ENCODE measurements around the gene GUCY1A1. TPM values are rescaled to one million over a fixed set of nuclear protein-coding genes. Genes with fewer than 3 reads are reported as not detected.

The GUCY1A1 gene
- total RNA-seq, 1 experiment from 2014 or later, result not detected

DNA sequence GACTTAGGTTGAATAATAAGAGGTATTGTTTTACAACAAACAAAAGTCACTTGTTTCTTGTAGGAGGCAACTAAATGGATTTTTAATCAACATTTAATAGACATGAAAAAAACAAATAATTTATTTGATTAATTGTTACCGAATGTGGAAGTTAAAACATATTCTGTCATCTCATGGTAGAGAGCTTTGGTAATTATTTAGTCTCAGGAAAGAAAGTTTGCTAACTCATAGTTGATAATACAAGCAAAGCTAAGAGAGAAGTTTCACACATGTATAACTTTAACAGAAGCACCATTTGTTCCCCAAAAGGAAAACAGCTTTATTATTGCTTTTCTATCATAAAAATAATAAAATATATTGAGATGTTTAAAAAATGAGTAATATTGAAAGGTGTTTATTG is 44.9 kb downstream of the GUCY1A1 start:
- Histone ChIP-seq H4K20me1 (ENCODE audit: insufficient read depth) (no peaks in the 10 kb centered on the region), H3K79me2 (ENCODE audit: insufficient read depth, low read length) (no peaks in the 10 kb centered on the region), H3K9me3 (ENCODE audit: control insufficient read depth in 1 of 2, insufficient read depth in 1 of 2, low read depth in 1 of 2, low read length in 2 of 2) (no peaks in the 10 kb centered on the region), H3K36me3 (ENCODE audit: control insufficient read depth in 1 of 2, insufficient read depth in 2 of 2, low read length in 2 of 2) (no peaks in the 10 kb centered on the region), H3K9me2 (ENCODE audit: insufficient read depth) (no peaks in the 10 kb centered on the region), H3K27ac (ENCODE audit: low read depth, low read length) (no peak overlapping the region), H3K4me1 (ENCODE audit: control insufficient read depth in 1 of 2, insufficient read depth in 2 of 2, low read length in 2 of 2) (no peaks in the 10 kb centered on the region), H3K27me3 (ENCODE audit: insufficient read depth, low read length) (no peaks in the 10 kb centered on the region), H2AFZ (ENCODE audit: low read depth, low read length, poor library complexity, severe bottlenecking) (no peak overlapping the region), H3K9ac (ENCODE audit: low read length) (no peak overlapping the region), H3K4me3 (replicated peaks in 1 of 2; ENCODE audit: low read depth in 1 of 2, low read length in 2 of 2) (no peak overlapping the region), H3K4me2 (ENCODE audit: low read length) (no peak overlapping the region)
- BruUV-seq (replicated peaks), result no TSS peak
- ATAC-seq, result no peak
- ChIA-PET RAD21 (ENCODE audit: low non-redundant PET in 1 of 2, low total read pairs in 2 of 2, uncharacterized antibody in 2 of 2, unreplicated experiment in 2 of 2) (no interaction called here), POLR2A (no interaction called here), CTCF (no interaction called here)
- intact Hi-C loops (cut with micrococcal nuclease), result no loop called here
- TF ChIP-seq CBX3 (IDR thresholded peaks at IDR 0.05; ENCODE audit: low read depth), result no peak
- TF ChIP-seq, protein P1, sequence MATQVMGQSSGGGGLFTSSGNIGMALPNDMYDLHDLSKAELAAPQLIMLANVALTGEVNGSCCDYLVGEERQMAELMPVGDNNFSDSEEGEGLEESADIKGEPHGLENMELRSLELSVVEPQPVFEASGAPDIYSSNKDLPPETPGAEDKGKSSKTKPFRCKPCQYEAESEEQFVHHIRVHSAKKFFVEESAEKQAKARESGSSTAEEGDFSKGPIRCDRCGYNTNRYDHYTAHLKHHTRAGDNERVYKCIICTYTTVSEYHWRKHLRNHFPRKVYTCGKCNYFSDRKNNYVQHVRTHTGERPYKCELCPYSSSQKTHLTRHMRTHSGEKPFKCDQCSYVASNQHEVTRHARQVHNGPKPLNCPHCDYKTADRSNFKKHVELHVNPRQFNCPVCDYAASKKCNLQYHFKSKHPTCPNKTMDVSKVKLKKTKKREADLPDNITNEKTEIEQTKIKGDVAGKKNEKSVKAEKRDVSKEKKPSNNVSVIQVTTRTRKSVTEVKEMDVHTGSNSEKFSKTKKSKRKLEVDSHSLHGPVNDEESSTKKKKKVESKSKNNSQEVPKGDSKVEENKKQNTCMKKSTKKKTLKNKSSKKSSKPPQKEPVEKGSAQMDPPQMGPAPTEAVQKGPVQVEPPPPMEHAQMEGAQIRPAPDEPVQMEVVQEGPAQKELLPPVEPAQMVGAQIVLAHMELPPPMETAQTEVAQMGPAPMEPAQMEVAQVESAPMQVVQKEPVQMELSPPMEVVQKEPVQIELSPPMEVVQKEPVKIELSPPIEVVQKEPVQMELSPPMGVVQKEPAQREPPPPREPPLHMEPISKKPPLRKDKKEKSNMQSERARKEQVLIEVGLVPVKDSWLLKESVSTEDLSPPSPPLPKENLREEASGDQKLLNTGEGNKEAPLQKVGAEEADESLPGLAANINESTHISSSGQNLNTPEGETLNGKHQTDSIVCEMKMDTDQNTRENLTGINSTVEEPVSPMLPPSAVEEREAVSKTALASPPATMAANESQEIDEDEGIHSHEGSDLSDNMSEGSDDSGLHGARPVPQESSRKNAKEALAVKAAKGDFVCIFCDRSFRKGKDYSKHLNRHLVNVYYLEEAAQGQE (IDR thresholded peaks at IDR 0.05; ENCODE audit: low read depth), result no peak
- TF ChIP-seq EZH2 (IDR thresholded peaks at IDR 0.05), result no peak
- TF ChIP-seq ELF1 (IDR thresholded peaks at IDR 0.05; ENCODE audit: borderline replicate concordance, low read depth), result no peak
- no peak for TF ChIP-seq RAD21 (IDR thresholded peaks at IDR 0.05; ENCODE audit: low read depth)
- TF ChIP-seq, protein P2, sequence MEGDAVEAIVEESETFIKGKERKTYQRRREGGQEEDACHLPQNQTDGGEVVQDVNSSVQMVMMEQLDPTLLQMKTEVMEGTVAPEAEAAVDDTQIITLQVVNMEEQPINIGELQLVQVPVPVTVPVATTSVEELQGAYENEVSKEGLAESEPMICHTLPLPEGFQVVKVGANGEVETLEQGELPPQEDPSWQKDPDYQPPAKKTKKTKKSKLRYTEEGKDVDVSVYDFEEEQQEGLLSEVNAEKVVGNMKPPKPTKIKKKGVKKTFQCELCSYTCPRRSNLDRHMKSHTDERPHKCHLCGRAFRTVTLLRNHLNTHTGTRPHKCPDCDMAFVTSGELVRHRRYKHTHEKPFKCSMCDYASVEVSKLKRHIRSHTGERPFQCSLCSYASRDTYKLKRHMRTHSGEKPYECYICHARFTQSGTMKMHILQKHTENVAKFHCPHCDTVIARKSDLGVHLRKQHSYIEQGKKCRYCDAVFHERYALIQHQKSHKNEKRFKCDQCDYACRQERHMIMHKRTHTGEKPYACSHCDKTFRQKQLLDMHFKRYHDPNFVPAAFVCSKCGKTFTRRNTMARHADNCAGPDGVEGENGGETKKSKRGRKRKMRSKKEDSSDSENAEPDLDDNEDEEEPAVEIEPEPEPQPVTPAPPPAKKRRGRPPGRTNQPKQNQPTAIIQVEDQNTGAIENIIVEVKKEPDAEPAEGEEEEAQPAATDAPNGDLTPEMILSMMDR (IDR thresholded peaks at IDR 0.05 in 2 of 3, conservative IDR thresholded peaks at IDR 0.05 in 1 of 3; ENCODE audit: borderline replicate concordance in 1 of 3, insufficient read depth in 1 of 3, low read depth in 2 of 3, low read length in 2 of 3), result no peak
- TF ChIP-seq, protein P3, sequence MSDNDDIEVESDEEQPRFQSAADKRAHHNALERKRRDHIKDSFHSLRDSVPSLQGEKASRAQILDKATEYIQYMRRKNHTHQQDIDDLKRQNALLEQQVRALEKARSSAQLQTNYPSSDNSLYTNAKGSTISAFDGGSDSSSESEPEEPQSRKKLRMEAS (IDR thresholded peaks at IDR 0.05), result no peak
- TF ChIP-seq ZNF274 (IDR thresholded peaks at IDR 0.05; ENCODE audit: low read depth, low read length), result no peak
- TF ChIP-seq SRF (IDR thresholded peaks at IDR 0.05; ENCODE audit: low read depth), result no peak
- no peak for TF ChIP-seq TCF7L2 (IDR thresholded peaks at IDR 0.05; ENCODE audit: borderline replicate concordance, extremely low read depth, insufficient read depth, insufficient read length)
- TF ChIP-seq, protein P4, sequence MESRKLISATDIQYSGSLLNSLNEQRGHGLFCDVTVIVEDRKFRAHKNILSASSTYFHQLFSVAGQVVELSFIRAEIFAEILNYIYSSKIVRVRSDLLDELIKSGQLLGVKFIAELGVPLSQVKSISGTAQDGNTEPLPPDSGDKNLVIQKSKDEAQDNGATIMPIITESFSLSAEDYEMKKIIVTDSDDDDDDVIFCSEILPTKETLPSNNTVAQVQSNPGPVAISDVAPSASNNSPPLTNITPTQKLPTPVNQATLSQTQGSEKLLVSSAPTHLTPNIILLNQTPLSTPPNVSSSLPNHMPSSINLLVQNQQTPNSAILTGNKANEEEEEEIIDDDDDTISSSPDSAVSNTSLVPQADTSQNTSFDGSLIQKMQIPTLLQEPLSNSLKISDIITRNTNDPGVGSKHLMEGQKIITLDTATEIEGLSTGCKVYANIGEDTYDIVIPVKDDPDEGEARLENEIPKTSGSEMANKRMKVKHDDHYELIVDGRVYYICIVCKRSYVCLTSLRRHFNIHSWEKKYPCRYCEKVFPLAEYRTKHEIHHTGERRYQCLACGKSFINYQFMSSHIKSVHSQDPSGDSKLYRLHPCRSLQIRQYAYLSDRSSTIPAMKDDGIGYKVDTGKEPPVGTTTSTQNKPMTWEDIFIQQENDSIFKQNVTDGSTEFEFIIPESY (IDR thresholded peaks at IDR 0.05; ENCODE audit: extremely low read depth, insufficient replicate concordance, low read length), result no peak
- TF ChIP-seq SIN3A (IDR thresholded peaks at IDR 0.05; ENCODE audit: low read depth), result no peak
- TF ChIP-seq EGR1 (IDR thresholded peaks at IDR 0.05; ENCODE audit: low read depth), result no peak
- TF ChIP-seq POLR2AphosphoS5 (IDR thresholded peaks at IDR 0.05; ENCODE audit: low read depth, low read length), result no peak
- no peak for DNase-seq (ENCODE audit: low read depth, low spot score)

All from HCT116 (cell line).